PFSK-1 (cell line): ENCODE measurements around the gene CLDN14.

ENCODE experiments used
- FOXP2 ChIP-seq: optimal IDR thresholded peaks from 2 replicates; pipeline ENCODE3; 2011; ENCODE audit warnings: borderline replicate concordance, control low read depth, inconsistent platforms; ENCODE audit not compliant: insufficient read depth; ENCODE audit errors: extremely low read length, extremely low read depth
- POLR2AphosphoS5 ChIP-seq: IDR thresholded peaks from 2 replicates; pipeline ENCODE4 v1.6.1; 2012; ENCODE audit warnings: low read depth, mild to moderate bottlenecking, control low read depth, low read length, moderate library complexity
- SIN3A ChIP-seq: IDR thresholded peaks from 2 replicates; pipeline ENCODE4 v1.6.1; 2012; ENCODE audit warnings: mild to moderate bottlenecking, low read length, moderate library complexity, borderline replicate concordance; ENCODE audit not compliant: insufficient read depth
- TAF1 ChIP-seq: IDR thresholded peaks from 2 replicates; pipeline ENCODE4 v1.6.1; 2012; ENCODE audit warnings: low read length, control low read depth, borderline replicate concordance; ENCODE audit not compliant: insufficient read depth
- TF ChIP-seq, protein P1 (sequence below), 2 experiments: IDR thresholded peaks; 2 replicates each; pipeline versions ENCODE4 v1.6.1 to v1.8.0; 2011 to 2012; ENCODE audit warnings: low read depth in 2 of 2, low read length in 2 of 2, control low read depth in 1 of 2, inconsistent platforms in 1 of 2, mild to moderate bottlenecking in 1 of 2, moderate library complexity in 1 of 2; ENCODE audit not compliant: insufficient read depth in 1 of 2

Gene CLDN14

DNA sequence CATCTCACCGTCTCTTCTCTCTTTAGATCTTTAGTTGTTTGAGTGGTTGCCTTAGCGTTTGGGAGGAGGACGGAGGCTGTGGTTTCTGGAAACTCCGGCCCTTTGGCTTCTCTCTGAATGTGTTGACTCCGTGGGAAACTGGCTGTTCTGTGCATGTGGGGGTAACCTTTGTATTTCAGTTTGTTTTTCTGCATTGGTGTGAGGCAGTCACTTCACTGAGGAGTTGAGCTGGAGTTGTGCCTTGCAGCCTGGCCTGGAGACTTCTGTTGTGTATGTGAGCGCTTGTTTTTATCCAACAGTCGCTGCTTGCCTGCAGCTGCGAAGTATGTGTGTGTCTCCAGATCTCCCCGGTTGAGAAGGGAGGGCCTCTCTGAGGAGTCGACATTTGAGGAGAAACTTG is 33.6 kb downstream of the CLDN14 start:
- TF ChIP-seq FOXP2 (no peak), SIN3A (no peak), POLR2AphosphoS5 (no peak), TAF1 (no peak)
- TF ChIP-seq, protein P1, sequence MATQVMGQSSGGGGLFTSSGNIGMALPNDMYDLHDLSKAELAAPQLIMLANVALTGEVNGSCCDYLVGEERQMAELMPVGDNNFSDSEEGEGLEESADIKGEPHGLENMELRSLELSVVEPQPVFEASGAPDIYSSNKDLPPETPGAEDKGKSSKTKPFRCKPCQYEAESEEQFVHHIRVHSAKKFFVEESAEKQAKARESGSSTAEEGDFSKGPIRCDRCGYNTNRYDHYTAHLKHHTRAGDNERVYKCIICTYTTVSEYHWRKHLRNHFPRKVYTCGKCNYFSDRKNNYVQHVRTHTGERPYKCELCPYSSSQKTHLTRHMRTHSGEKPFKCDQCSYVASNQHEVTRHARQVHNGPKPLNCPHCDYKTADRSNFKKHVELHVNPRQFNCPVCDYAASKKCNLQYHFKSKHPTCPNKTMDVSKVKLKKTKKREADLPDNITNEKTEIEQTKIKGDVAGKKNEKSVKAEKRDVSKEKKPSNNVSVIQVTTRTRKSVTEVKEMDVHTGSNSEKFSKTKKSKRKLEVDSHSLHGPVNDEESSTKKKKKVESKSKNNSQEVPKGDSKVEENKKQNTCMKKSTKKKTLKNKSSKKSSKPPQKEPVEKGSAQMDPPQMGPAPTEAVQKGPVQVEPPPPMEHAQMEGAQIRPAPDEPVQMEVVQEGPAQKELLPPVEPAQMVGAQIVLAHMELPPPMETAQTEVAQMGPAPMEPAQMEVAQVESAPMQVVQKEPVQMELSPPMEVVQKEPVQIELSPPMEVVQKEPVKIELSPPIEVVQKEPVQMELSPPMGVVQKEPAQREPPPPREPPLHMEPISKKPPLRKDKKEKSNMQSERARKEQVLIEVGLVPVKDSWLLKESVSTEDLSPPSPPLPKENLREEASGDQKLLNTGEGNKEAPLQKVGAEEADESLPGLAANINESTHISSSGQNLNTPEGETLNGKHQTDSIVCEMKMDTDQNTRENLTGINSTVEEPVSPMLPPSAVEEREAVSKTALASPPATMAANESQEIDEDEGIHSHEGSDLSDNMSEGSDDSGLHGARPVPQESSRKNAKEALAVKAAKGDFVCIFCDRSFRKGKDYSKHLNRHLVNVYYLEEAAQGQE (IDR thresholded peaks at IDR 0.05; ENCODE audit: insufficient read depth in 1 of 2, low read depth in 2 of 2, low read length in 2 of 2), result no peak

DNA sequence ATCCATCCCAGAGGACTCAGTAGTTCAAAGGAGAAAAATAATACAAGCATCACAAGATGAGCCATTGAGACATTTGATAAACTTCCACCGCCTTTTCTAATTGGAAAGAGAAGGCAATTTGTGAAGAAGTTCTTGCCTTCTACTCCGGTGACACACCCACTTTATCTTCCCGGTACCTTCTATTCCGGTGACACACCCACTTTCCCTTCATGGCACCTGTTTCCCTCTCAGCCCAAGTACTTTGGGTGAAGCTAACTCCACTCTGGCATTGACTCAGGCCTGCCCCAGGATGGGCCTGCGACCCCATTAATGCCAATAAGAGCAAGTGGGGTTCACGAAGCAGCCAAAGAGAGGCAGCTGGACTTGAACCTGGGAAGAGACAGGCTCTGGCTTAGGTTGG is 38.2 kb downstream of the CLDN14 start:
- no peak for TF ChIP-seq FOXP2
- no peak for TF ChIP-seq POLR2AphosphoS5
- no peak for TF ChIP-seq SIN3A
- no peak for TF ChIP-seq TAF1
- TF ChIP-seq, protein P1 (IDR thresholded peaks at IDR 0.05; ENCODE audit: insufficient read depth in 1 of 2, low read depth in 2 of 2, low read length in 2 of 2), result no peak

DNA sequence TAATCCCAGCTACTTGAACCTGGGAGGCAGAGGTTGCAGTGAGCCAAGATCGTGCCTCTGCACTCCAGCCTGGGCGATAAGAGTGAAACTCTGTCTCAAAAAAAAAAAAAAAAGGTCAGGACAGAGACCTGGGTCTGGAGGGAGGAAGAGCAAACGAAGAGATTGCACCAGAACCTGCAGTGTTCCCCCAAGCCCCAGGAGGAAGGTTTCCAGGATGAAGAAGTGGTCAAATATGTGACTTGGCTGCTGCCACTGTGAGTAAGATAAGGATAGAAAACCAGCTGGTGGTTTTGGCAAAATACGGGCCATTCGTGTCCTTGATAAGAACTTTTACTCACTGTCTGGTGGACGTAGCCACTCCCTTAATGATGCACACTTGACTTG is 42.2 kb downstream of the CLDN14 start:
- TF ChIP-seq POLR2AphosphoS5, result no peak
- no peak for TF ChIP-seq FOXP2
- no peak for TF ChIP-seq TAF1
- TF ChIP-seq, protein P1 (IDR thresholded peaks at IDR 0.05; ENCODE audit: insufficient read depth in 1 of 2, low read depth in 2 of 2, low read length in 2 of 2), result no peak
- no peak for TF ChIP-seq SIN3A

DNA sequence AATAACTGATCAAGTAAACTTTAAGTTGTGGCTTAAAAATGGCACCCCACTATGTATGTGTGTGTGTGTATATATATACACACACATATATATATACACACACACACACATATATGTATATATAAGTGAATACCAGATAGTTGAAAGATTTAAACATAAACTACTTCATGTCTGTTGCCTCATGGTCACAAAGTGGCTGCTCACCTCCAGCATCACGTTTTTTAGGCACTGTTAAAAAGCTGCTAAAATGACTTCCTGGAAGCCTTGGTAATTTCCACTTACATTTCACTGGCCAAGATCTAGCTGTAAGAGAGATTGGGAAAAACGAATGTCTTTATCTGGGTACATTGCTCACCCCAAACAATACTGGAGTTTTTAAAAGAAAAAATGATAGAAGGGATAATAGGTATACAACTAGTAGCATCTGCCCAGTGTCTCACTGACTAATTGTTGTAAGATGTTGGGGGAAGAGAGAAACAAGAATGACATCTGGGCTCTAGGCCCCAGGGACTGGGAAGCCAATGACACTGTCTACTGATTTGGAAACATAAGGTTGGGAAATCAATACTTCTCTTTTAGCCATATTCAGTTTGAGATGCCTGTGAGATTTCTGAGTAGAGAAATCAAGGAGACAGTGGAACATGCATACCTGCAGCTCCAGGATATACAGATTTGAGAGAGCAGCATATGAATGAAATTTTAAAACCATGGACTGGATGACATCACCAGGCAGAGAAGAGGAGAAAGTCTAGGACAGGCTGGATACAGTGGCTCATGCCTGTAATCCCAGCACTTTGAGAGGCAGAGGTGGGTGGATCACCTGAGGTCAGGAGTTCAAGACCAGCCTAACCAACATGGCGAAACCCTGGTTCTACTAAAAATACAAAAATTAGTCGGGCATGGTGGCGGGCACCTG is 42.8 kb downstream of the CLDN14 start:
- TF ChIP-seq TAF1 (no peak), SIN3A (no peak), POLR2AphosphoS5 (no peak), FOXP2 (no peak)
- TF ChIP-seq, protein P1 (IDR thresholded peaks at IDR 0.05; ENCODE audit: insufficient read depth in 1 of 2, low read depth in 2 of 2, low read length in 2 of 2), result no peak

DNA sequence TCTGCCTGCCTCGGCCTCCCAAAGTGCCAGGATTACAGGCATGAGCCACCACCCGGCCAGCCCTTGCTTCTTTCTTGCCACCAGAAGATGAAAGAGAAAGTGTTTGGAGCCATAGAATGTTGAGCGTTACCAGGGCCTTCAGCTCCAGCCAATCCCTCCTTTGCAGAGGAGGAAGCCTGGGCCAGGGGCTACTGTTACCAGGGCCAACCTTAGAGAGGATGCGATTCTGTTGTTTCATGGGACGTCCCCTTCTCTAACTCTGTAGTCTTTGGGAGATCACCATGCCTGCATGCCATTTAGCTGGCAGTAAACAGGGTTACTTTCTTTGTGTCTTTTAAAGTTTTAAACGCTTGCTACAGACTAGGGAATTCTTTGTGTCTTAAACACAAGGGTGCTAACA is 45.8 kb downstream of the CLDN14 start:
- no peak for TF ChIP-seq FOXP2
- TF ChIP-seq POLR2AphosphoS5, result no peak
- no peak for TF ChIP-seq TAF1
- TF ChIP-seq SIN3A, result no peak
- TF ChIP-seq, protein P1 (IDR thresholded peaks at IDR 0.05; ENCODE audit: insufficient read depth in 1 of 2, low read depth in 2 of 2, low read length in 2 of 2), result no peak
